DMS114 treated with DMSO at 0.1 percent for 48 hours (cell line): ENCODE measurements around the gene CYP3A4.
"Not testable (repeated sequence)": the region's sequence is repeated elsewhere in the genome, so short reads cannot be mapped to it uniquely, and the experiment has no call there.

Experiments used
- DNase-seq: peaks from one replicate; lab custom pipeline; 2025; ENCODE audit not compliant: unreplicated experiment; lab: John Stamatoyannopoulos, UW

CYP3A4 gene

GRCh38 chr7:99793443-99793842 lies 9.5 kb upstream of the CYP3A4 start:
- no peak for DNase-seq

- no peak for DNase-seq
Measured at GRCh38 chr7:99792967-99793366, 9.0 kb upstream of the CYP3A4 start.

DNA sequence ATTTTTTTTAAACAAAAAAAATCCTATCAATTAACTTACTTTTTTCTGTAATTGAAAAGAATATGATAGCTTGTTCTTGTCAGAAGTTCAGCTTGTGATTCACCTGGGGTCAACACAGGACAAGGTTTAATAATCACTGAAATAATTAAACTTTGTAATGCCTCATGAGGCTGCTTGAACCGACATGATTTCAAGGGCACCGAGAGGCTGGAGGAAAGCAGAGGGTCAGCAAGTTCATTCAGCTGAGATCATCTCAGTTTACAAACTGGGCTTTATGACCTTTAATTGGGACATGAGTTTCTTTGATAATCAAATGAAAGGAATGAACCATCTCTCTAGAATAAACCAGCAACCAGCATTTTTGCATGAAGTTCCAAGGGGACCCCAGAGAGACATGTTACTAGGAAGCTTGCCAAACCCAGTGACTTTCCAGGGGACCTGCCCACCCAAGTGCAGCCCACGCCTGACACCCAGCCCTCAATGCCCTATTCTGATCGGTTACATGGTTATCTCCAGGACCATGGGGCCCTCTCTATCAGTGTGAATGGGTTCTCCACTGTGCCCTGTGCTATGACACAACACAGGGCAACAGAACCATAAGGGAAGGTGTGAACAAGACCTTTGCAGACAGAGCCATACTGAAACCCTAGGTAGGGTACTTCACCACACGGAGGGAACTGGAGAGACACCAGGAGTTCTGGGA lies 7.8 kb upstream of the CYP3A4 start:
- no peak for DNase-seq

GRCh38 chr7:99791021-99791420 lies 7.0 kb upstream of the CYP3A4 start:
- DNase-seq: no peak

GRCh38 chr7:99790407-99790806 lies 6.4 kb upstream of the CYP3A4 start:
- no peak for DNase-seq

DNA sequence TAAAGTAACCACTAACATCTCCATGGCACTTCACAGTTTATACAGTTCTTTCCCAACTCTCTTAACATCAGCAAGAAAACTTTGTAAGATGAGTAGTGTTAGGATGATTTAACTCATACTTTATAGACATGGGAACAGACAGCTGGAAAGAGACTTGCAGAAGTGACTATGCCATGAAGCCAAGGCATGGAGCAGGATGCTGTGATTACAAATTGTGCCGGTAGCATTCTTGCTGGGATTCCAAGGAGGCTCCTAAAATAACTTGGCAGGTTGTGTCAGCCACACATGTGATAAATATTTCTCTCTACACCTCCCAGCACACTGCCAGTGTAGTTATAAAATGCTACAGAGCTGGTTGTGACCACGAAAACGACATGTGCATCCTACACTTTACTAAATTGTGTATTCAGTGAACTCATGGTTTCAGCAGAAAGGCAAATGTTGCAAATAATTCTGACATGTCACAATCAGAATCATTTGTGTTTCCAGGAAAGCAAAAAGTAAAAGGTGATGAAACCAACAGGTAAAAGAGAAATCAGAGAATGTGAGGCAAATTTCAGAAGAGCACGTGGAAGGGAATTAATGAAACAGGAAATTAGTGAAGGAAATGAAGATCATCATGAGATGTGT lies 5.6 kb upstream of the CYP3A4 start:
- no peak for DNase-seq

- no peak for DNase-seq
Measured at GRCh38 chr7:99788554-99788953, 4.6 kb upstream of the CYP3A4 start.

GRCh38 chr7:99786726-99787335 lies 2.8 kb upstream of the CYP3A4 start:
- DNase-seq: no peak

- DNase-seq: not testable (repeated sequence)
Measured at GRCh38 chr7:99785654-99786053, 1.7 kb upstream of the CYP3A4 start.

DNA sequence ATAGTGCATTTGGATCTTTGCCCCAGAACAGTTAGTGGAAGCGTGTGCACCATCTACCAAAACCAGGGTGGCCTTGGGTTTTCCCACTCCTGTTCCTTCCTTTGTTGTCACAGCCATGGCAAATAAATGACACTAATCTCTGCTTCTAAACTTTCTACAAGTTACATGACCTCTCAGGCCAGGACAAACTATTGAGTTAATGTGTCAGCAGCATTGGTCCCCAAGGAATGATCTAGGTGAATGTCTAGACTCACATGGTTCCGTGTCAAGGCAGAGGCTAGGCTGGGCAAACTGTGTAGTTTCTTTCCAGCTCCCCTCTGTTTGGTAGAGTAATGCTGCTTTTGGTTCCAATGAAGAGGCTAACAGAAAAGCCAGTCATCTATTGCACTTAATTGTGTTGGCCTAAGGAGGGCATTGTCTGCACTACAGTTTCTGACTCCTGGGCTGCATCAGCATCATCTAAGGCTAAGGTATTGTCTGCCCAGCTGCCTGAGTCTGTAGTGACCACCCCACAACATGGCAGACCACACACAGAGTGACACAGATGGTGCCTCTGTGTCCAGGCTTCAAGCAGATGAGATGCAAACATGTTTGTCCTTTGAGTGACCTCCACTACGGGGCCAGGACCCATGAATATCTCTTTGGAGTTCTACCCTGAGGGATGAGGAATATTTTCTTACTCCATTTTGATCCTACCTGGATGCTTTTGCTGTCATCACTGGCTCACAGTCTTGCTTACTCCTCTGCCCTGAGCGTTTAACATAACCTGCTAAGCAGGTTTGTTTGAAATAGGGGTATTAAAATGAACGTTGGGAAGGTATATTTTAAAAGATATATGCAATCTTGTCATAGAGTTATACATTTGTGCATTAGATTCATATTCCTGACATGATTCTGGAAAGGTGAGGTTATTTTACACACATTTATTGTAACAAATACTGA lies 1.7 kb downstream of the CYP3A4 start:
- DNase-seq: no peak

DNA sequence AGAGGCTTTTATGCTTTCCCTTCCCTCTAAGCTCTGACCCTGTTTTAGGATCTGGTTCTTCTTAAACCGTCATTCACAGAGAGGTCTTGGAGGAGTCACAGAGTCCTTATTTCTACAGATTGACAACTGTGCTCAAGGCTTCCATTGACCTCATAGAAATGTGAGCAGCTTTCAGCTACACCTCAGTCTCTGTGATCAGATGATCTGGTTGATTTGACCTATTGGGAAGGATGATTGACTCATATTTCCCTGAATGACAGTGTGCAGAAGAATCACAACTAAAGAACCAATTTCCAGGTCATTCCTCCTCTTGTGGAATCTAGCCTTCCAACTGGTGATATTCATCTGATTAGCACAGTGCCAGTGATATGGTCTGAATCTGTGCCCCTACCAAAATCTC lies 3.4 kb downstream of the CYP3A4 start:
- DNase-seq: no peak

- DNase-seq: no peak
Measured at GRCh38 chr7:99779949-99780348, 4.0 kb downstream of the CYP3A4 start.

DNA sequence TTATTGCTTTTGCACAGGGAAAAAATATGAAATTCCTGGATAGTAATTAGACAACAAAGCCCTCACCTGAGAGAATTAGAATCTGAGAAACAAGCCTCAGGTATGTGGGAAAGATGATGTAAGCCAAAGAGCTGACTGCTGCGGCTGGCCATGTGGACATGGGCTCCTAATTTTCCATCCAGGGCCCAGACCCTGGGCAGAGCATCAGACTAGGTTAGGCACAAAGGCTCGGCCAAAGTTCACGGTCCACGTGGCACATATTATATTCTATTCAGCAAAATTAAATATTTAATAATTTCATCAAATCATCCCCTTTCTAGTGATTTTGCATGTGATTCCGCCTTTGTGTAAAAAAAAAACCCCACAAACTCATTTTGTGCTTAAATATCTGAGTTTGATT lies 5.1 kb downstream of the CYP3A4 start:
- DNase-seq: no peak

DNA sequence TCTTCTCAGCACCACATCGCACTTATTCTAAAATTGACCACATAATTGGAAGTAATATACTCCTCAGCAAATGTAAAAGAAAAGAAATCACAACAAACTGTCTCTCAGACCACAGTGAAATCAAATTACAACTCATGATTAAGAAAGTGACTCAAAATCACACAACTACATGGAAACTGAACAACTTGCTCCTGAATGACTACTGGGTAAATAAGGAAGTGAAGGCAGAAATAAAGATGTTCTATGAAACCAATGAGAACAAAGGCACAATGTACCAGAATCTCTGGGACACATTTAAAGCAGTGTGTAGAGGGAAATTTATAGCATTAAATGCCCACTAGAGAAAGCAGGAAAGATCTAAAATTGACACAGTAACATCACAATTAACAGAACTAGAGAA lies 10.6 kb downstream of the CYP3A4 start:
- not testable (repeated sequence) for DNase-seq

GRCh38 chr7:99772565-99772964 lies 11.4 kb downstream of the CYP3A4 start:
- DNase-seq: no peak

GRCh38 chr7:99769494-99769893 lies 14.5 kb downstream of the CYP3A4 start:
- DNase-seq: not testable (repeated sequence)

DNA sequence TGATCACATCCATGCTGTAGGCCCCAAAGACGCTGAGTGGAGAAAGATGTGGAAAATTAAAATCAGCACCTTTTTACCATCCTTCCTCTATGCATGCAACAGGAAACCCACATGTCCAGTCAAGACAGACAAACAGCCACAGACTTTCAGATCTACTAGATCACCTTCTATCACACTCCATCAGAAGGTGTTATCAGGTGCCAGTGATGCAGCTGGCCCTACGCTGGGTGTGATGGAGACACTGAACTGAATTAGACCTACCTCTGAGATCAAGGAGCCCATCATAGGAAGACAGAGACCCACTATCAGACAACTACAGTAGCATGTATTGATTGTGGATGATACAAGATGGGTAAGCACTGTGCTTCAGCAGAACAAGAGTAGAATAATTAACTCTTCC lies 15.5 kb downstream of the CYP3A4 start:
- DNase-seq: no peak

DNA sequence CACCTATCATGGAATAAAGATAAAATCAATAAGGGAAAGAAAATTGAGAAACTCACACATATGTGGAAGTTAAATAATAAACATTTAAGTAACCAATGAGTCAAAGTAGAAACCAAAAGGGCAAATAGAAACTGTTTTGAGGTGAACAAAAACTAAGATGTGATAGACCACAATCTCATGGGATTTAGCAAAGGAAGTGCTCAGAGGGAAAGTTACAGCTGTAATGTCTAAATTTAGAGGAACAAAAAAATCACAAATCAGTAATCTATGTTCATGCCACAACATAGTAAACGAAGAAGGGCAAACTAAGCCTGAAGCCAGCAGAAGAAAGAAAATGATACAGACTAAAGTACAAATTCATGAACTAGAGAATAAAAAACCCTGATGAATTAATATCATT lies 16.3 kb downstream of the CYP3A4 start:
- DNase-seq: no peak

- DNase-seq: no peak
Measured at GRCh38 chr7:99766484-99767099, 17.4 kb downstream of the CYP3A4 start.

DNA sequence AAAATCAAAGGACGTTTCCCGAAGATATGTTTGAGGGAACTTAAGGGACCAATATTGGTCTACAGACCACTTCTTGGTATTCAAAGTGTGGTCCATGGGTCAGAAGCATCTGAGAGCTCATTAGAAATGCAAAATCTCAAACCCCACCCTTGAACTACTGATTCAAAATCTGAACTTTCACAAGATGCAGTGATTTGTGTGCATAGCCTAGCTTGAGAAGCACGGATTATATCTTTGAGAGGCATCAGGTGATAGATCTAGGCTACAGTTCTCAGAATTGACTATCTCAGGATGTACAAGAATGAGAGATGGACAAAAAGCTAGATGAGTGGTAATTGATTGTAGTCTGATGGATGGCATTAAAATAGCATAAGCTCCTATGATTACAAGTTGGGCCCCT lies 19.5 kb downstream of the CYP3A4 start:
- DNase-seq: no peak
